UCSD-AML1 (cell line): ENCODE measurements around the gene EFNA1.
"Not testable (repeated sequence)": the region's sequence is repeated elsewhere in the genome, so short reads cannot be mapped to it uniquely, and the experiment has no call there.

ENCODE experiments used
- DNase-seq: peaks from one replicate; lab custom pipeline; 2025; ENCODE audit not compliant: unreplicated experiment; lab: John Stamatoyannopoulos, UW

The EFNA1 gene

GRCh38 chr1:155092131-155092530 is 35.5 kb upstream of the EFNA1 start:
- DNase-seq = no peak

- DNase-seq = no peak
Observed at GRCh38 chr1:155092641-155093040, 35.0 kb upstream of the EFNA1 start.

- peak; percentile 54 for DNase-seq
Observed at GRCh38 chr1:155093911-155094621, 33.6 kb upstream of the EFNA1 start.

- no peak for DNase-seq
Observed at GRCh38 chr1:155094622-155094948, 33.1 kb upstream of the EFNA1 start.

GRCh38 chr1:155099331-155099730 is 28.3 kb upstream of the EFNA1 start:
- no peak for DNase-seq

- no peak for DNase-seq
Observed at GRCh38 chr1:155103325-155103724, 24.4 kb upstream of the EFNA1 start.

- DNase-seq = no peak
Observed at GRCh38 chr1:155104605-155105534, 22.8 kb upstream of the EFNA1 start.

GRCh38 chr1:155105604-155106011 is 22.1 kb upstream of the EFNA1 start:
- no peak for DNase-seq

- DNase-seq = no peak
Observed at GRCh38 chr1:155106862-155107261, 20.8 kb upstream of the EFNA1 start.

- DNase-seq = no peak
Observed at GRCh38 chr1:155107309-155108264, 20.1 kb upstream of the EFNA1 start.

- no peak for DNase-seq
Observed at GRCh38 chr1:155108296-155108695, 19.4 kb upstream of the EFNA1 start.

- no peak for DNase-seq
Observed at GRCh38 chr1:155110381-155110780, 17.3 kb upstream of the EFNA1 start.

GRCh38 chr1:155110826-155111225 is 16.9 kb upstream of the EFNA1 start:
- no peak for DNase-seq

- no peak for DNase-seq
Observed at GRCh38 chr1:155113450-155113980, 14.2 kb upstream of the EFNA1 start.

- DNase-seq = no peak
Observed at GRCh38 chr1:155116113-155116764, 11.4 kb upstream of the EFNA1 start.

GRCh38 chr1:155117610-155118009 is 10.1 kb upstream of the EFNA1 start:
- DNase-seq = no peak

- DNase-seq = not testable (repeated sequence)
Observed at GRCh38 chr1:155118090-155118489, 9.6 kb upstream of the EFNA1 start.

GRCh38 chr1:155120253-155120652 is 7.4 kb upstream of the EFNA1 start:
- DNase-seq = no peak

GRCh38 chr1:155121249-155121648 is 6.4 kb upstream of the EFNA1 start:
- no peak for DNase-seq

- no peak for DNase-seq
Observed at GRCh38 chr1:155122308-155122707, 5.4 kb upstream of the EFNA1 start.
